ENCODE data around the gene ALG13. TPM values are rescaled to one million over a fixed set of nuclear protein-coding genes. Genes with fewer than 3 reads are reported as not detected.

The ALG13 gene
- total and polyA plus RNA-seq, 2 of the 8 experiments (the other 6 are each of a cell fraction or from before 2014, with no cell fraction given), result 44.3 to 93.6 TPM

GRCh38 chrX:111719426-111720210 lies 38.6 kb downstream of the ALG13 start (continued):
- TF ChIP-seq ASH2L (IDR thresholded peaks at IDR 0.05; ENCODE audit: low read length) (no peak), CBX8 (IDR thresholded peaks at IDR 0.05; ENCODE audit: borderline replicate concordance, low read depth, low read length) (no peak)
